GM21825 (cell line): ENCODE results near the gene PCDHAC2.

ENCODE experiments used
- ATAC-seq: cut with Tn5 transposase; IDR thresholded peaks from one replicate; pipeline ENCODE4 v1.9.1; 2021; ENCODE audit warnings: mild to moderate bottlenecking, moderate library complexity; ENCODE audit not compliant: unreplicated experiment

The PCDHAC2 gene

GRCh38 chr5:140966293-140967225 lies at the start of gene PCDHAC2:
Gene PCDHAC2, plus strand, starts transcription at chr5:140966476. Its CDS starts 291 bp downstream, at chr5:140966767.
- ATAC-seq: no peak

GRCh38 chr5:140923601-140924000 lies 42.7 kb upstream of the PCDHAC2 start:
- no peak for ATAC-seq

GRCh38 chr5:140925806-140926442 lies 40.4 kb upstream of the PCDHAC2 start, which contains the start of gene PCDHAC1:
Gene PCDHAC1, plus strand, starts transcription at chr5:140926299. Its CDS starts 594 bp downstream, at chr5:140926893.
- no peak for ATAC-seq

- ATAC-seq: no peak
Observed at GRCh38 chr5:140926443-140927227, 39.6 kb upstream of the PCDHAC2 start.

GRCh38 chr5:140927228-140927573 lies 39.1 kb upstream of the PCDHAC2 start:
- no peak for ATAC-seq

- no peak for ATAC-seq
Observed at GRCh38 chr5:140934964-140935606, 31.2 kb upstream of the PCDHAC2 start.

GRCh38 chr5:140946578-140946977 lies 19.7 kb upstream of the PCDHAC2 start:
- ATAC-seq: no peak

GRCh38 chr5:140951636-140952035 lies 14.6 kb upstream of the PCDHAC2 start:
- no peak for ATAC-seq

- no peak for ATAC-seq
Observed at GRCh38 chr5:140953234-140953633, 13.0 kb upstream of the PCDHAC2 start.

- ATAC-seq: no peak
Observed at GRCh38 chr5:140962190-140962589, 4.1 kb upstream of the PCDHAC2 start.

GRCh38 chr5:140964356-140964755 lies 1.9 kb upstream of the PCDHAC2 start:
- no peak for ATAC-seq

- no peak for ATAC-seq
Observed at GRCh38 chr5:140965905-140966292, 377 bp upstream of the PCDHAC2 start.

GRCh38 chr5:140967226-140967893 lies 1.1 kb downstream of the PCDHAC2 start:
- ATAC-seq: no peak

- ATAC-seq: no peak
Observed at GRCh38 chr5:140969880-140970279, 3.6 kb downstream of the PCDHAC2 start.

GRCh38 chr5:140973550-140973949 lies 7.3 kb downstream of the PCDHAC2 start:
- no peak for ATAC-seq

- ATAC-seq: no peak
Observed at GRCh38 chr5:140977003-140977402, 10.7 kb downstream of the PCDHAC2 start.

GRCh38 chr5:140978260-140978659 lies 12.0 kb downstream of the PCDHAC2 start:
- ATAC-seq: no peak

GRCh38 chr5:140978983-140979382 lies 12.7 kb downstream of the PCDHAC2 start:
- no peak for ATAC-seq

GRCh38 chr5:140982083-140982716 lies 15.9 kb downstream of the PCDHAC2 start:
- no peak for ATAC-seq

- no peak for ATAC-seq
Observed at GRCh38 chr5:140986117-140986521, 19.8 kb downstream of the PCDHAC2 start.
